ENCODE results near the gene HCN4. TPM values are rescaled to one million over a fixed set of nuclear protein-coding genes. Genes with fewer than 3 reads are reported as not detected.
A peak's percentile ranks its signal among the peaks of the same experiment; 100 is the strongest.
"Not testable (repeated sequence)": the region's sequence is repeated elsewhere in the genome, so short reads cannot be mapped to it uniquely, and the experiment has no call there.

The HCN4 gene
- total RNA-seq, result 0.14 and 0.17 TPM in 2 replicates

DNA sequence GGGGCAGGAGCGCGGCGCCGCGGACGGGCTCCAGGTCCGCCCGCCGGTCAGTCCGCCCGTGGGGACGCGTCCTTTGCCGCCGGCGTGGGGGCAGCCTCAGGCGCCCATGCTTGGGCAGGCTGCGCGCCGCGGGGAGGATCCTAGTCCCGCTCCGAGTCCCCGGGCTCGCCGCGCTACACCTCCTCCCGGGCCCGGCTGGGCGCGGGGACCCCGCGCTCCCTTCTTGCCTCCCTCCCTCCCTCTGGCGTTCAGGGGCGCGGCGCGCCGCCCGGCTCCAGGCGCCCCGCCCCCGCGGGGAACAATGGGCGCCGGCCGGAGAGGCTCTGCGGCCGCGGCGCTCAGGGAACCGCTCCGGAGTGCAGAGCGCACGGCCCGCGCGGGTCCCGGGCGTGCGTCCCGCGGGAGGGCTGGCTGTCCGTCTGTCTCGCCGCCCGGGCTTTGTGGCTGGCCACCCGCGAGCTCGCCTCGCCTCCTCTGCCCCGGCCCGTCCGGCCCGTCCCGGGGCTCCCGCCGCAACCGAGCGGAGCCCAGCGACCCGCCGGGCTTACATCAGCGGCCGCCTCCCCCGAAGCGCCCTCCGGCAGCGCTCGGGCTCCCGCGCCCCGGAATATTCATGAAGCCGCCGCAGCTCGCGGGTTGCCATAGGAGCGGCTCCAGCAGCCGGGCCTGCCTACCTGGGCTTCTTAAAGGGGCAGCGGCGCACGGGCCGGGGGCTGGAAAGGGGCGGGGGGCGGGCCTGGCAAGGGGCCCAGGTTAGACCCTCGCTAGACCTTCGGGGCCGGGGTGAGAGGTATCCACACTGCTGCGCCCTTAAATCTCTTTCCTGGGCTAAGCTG is at the start of gene HCN4:
Gene HCN4 (minus strand): TSS at position 658 of the 836 bp plus-strand sequence. CDS start 688 bp downstream, outside the sequence.
- peak within 1 kb of the TSS; percentile 8 for H3K4me3 ChIP-seq (ENCODE audit: low read depth, low read length)
- no peak for DNase-seq (ENCODE audit: low read depth)
- TF ChIP-seq, protein P1, sequence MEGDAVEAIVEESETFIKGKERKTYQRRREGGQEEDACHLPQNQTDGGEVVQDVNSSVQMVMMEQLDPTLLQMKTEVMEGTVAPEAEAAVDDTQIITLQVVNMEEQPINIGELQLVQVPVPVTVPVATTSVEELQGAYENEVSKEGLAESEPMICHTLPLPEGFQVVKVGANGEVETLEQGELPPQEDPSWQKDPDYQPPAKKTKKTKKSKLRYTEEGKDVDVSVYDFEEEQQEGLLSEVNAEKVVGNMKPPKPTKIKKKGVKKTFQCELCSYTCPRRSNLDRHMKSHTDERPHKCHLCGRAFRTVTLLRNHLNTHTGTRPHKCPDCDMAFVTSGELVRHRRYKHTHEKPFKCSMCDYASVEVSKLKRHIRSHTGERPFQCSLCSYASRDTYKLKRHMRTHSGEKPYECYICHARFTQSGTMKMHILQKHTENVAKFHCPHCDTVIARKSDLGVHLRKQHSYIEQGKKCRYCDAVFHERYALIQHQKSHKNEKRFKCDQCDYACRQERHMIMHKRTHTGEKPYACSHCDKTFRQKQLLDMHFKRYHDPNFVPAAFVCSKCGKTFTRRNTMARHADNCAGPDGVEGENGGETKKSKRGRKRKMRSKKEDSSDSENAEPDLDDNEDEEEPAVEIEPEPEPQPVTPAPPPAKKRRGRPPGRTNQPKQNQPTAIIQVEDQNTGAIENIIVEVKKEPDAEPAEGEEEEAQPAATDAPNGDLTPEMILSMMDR (conservative IDR thresholded peaks at IDR 0.05; ENCODE audit: low read depth, low read length), result no peak

DNA sequence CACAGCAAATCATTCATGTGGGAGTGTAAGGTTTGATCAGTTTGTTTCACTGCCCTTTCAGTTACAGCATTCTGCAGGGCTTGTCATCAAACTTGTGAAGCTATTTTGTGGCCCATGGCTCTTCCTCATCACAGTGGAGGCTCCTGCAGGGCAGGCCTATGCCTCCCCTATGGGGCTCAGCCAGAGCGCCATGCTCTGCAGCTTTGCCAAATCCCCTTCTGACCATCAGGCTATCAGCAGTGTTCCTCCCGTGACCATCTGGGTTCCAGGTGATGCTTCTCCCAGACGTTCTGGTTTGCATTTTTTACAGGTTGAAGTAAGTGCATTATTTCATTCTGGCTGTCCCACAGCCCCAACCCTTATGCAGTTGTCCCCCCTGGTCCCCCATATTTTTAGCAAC is 46.1 kb upstream of the HCN4 start:
- DNase-seq (ENCODE audit: low read depth), result no peak
- TF ChIP-seq, protein P1 (conservative IDR thresholded peaks at IDR 0.05; ENCODE audit: low read depth, low read length), result no peak
- H3K4me3 ChIP-seq (ENCODE audit: low read depth, low read length), result no peak overlapping the region

DNA sequence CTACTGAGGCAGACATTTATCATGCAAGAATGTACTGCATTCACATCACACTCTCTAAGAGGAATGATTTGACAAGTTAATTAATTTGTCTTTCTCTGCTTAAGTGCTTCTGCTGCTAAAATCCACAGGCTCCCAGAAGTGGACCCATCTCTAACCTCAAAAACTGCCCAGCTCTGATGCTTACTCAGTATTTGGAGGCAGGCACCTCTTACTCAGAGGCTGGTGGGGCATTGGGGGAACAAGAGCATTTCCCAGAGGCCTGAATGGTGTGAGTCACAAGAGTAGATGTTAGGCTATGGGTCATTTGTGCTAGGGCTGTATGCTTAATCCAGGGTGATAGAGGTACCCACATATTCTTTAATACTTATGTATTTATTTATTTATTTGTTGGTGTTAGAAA is 34.4 kb upstream of the HCN4 start:
- no peak overlapping the region for H3K4me3 ChIP-seq (ENCODE audit: low read depth, low read length)
- TF ChIP-seq, protein P1 (conservative IDR thresholded peaks at IDR 0.05; ENCODE audit: low read depth, low read length), result no peak
- no peak for DNase-seq (ENCODE audit: low read depth)

DNA sequence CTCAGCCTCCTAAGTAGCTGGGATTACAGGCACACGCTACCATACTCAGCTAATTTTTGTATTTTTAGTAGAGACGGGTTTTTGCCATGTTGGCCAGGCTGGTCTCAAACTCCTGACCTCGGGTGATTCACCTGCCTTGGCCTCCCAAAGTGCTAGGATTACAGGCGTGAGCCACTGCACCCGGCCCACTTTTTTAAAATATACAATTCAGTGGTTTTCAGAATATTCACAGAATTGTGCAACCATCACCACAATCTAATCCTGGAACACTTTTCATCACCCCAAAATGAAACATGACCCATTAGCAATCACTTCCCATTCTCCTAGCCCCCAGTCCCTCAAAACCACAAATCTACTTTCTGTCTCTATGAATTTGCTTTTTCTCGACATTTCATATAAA is 31.5 kb upstream of the HCN4 start:
- DNase-seq (ENCODE audit: low read depth); H3K4me3 ChIP-seq (ENCODE audit: low read depth, low read length): not testable (repeated sequence)

DNA sequence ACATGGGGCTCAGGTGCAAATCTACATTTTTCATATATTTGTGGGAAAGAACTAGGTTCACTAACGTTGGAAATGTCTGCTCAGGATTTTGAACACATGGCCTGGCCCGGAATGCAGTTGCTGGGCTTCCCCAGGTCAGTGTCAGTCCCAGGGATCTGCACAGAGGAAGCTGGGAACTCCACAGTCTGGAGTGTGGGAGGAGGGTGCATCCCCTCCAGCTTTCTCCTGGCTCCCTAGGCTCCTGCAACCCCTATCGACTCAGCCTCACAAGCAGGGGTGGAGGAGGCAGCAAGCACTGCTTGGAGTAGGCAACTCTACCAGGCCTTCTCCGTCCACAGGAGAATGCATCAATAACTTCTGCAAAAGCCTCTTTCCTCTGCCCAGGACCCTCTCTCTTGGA is 30.1 kb upstream of the HCN4 start:
- H3K4me3 ChIP-seq (ENCODE audit: low read depth, low read length), result no peak overlapping the region
- TF ChIP-seq, protein P1 (conservative IDR thresholded peaks at IDR 0.05; ENCODE audit: low read depth, low read length), result no peak
- no peak for DNase-seq (ENCODE audit: low read depth)

DNA sequence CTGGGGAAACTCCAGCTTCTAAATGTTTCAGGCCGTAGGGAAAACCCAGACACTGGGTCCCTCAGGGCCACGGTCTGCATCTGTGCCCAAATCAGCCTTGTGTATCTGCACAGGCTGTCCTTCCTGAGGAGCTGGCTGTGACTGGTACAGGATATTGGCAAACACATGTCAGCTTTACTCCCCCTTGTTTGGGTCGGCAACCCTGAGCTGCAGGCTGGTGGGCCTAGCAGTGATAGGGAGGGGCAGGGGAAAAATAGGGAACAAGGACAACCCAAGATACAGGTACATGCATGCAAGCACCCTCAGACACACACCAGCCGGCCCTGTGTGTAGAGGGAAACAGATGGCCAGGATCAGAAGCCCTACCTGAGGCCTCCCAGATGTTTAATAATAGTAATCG is 28.7 kb upstream of the HCN4 start:
- H3K4me3 ChIP-seq (ENCODE audit: low read depth, low read length), result no peak overlapping the region
- TF ChIP-seq, protein P1 (conservative IDR thresholded peaks at IDR 0.05; ENCODE audit: low read depth, low read length), result no peak
- no peak for DNase-seq (ENCODE audit: low read depth)

DNA sequence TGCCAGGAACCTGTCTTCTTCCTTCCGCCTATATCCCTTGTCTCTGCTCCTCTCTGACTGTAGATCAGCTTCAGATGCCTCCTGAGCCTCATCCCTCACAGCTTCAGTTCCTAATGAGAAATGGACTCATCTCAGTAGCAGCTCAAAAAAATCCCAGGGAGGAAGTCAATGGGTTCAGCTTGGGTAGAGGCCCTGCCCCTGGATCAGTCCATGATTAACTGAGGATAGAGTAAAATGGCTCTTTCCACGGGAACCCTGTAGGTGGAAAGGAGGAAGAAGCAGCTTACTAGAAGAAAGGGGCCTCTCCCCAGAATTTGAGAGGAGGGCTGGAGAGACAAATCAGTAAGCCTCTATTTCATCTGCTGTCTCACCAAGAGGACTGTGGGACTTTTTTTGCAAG is 26.9 kb upstream of the HCN4 start:
- TF ChIP-seq, protein P1 (conservative IDR thresholded peaks at IDR 0.05; ENCODE audit: low read depth, low read length), result no peak
- H3K4me3 ChIP-seq (ENCODE audit: low read depth, low read length), result no peak overlapping the region
- DNase-seq (ENCODE audit: low read depth), result no peak

Data from epithelial cell of proximal tubule (primary cell).